Activated CD8-positive, alpha-beta T cell treated with anti-CD3 and anti-CD28 coated beads for 36 hours (primary cell): ENCODE data around the gene GRK3. TPM values are rescaled to one million over a fixed set of nuclear protein-coding genes. Genes with fewer than 3 reads are reported as not detected.

Experiments
- ATAC-seq: fragments of 200-7000 bp; cut with Tn5 transposase; one replicate; pipeline ENCODE4 v1.10.0; 2021; ENCODE audit warnings: mild to moderate bottlenecking, moderate library complexity
- CTCF ChIA-PET: fragments of 350-600 bp; sonication (Branson Sonifier 250); formaldehyde crosslinking; loops from one replicate; lab custom pipeline; 2021; ENCODE audit warnings: antibody characterized with exemption; lab: Charles Lee
- POLR2A ChIA-PET: fragments of 350-600 bp; sonication (Branson Sonifier 250); formaldehyde crosslinking; loops from one replicate; lab custom pipeline; 2021; ENCODE audit warnings: antibody characterized with exemption; lab: Charles Lee
- DNase-seq: peaks from one replicate; pipeline ENCODE4 v3.0.0-alpha.2; 2020
- H3K27ac Mint-ChIP-seq: one replicate; pipeline ENCODE4 v1.8.0; 2021; ENCODE audit warnings: mild to moderate bottlenecking, mixed read lengths
- H3K27me3 Mint-ChIP-seq: one replicate; pipeline ENCODE4 v1.8.0; 2021; ENCODE audit warnings: mixed read lengths
- H3K36me3 Mint-ChIP-seq: one replicate; pipeline ENCODE4 v1.8.0; 2021; ENCODE audit warnings: low read depth, mixed read lengths
- H3K4me1 Mint-ChIP-seq: one replicate; pipeline ENCODE4 v1.8.0; 2021; ENCODE audit warnings: low read depth, mixed read lengths
- H3K4me3 Mint-ChIP-seq: one replicate; pipeline ENCODE4 v1.8.0; 2021; ENCODE audit warnings: mild to moderate bottlenecking, moderate library complexity, mixed read lengths
- H3K9me3 Mint-ChIP-seq: one replicate; pipeline ENCODE4 v1.8.0; 2021; ENCODE audit warnings: mixed read lengths
- CTCF ChIP-seq: fragments of 200-600 bp; IDR thresholded peaks from one replicate; pipeline ENCODE4 v1.8.0; 2022; ENCODE audit warnings: antibody characterized with exemption, mild to moderate bottlenecking
- intact Hi-C: fragments of 100-400 bp; cut with micrococcal nuclease; formaldehyde crosslinking; loops from one replicate; pipeline ENCODE4 v1.10.0; 2022
- total RNA-seq, 2 experiments: library from RNA; stranded (reverse); gene quantifications; one replicate each; pipeline ENCODE4 v1.2.3, GENCODE V29; 2021

Gene GRK3
- total RNA-seq, 2 experiments from 2014 or later: 26.3 to 26.7 TPM

- Mint-ChIP-seq H3K27me3 (no peaks in the 10 kb centered on the region), H3K36me3 (peaks cover 3% of the 10 kb centered on the region), H3K4me3 (no peak overlapping the region), H3K27ac (no peak overlapping the region), H3K4me1 (peaks cover 2% of the 10 kb centered on the region), H3K9me3 (no peaks in the 10 kb centered on the region)
- TF ChIP-seq CTCF: no peak
- ChIA-PET CTCF (interaction anchor here (1.1 kb wide), 1 partner anchor 95 kb away, joined by 3 read pairs; no protein-coding TSS in a partner anchor), POLR2A (no interaction called here)
- ATAC-seq (no peak), DNase-seq (no peak)
- intact Hi-C loops: no loop called here
Observed at GRCh38 chr22:25677631-25678030, 113.2 kb downstream of the GRK3 start.

GRCh38 chr22:25680051-25680450, 115.6 kb downstream of the GRK3 start:
- POLR2A ChIA-PET: no interaction called here
- no peaks in the 10 kb centered on the region for H3K9me3 Mint-ChIP-seq
- peaks cover 1% of the 10 kb centered on the region for H3K36me3 Mint-ChIP-seq
- no peaks in the 10 kb centered on the region for H3K27me3 Mint-ChIP-seq
- no peak overlapping the region for H3K4me3 Mint-ChIP-seq
- CTCF ChIA-PET: no interaction called here
- ATAC-seq: no peak
- no peak for DNase-seq
- no peaks in the 10 kb centered on the region for H3K4me1 Mint-ChIP-seq
- no peak overlapping the region for H3K27ac Mint-ChIP-seq
- intact Hi-C loops: no loop called here
- no peak for TF ChIP-seq CTCF

- Mint-ChIP-seq H3K9me3 (no peaks in the 10 kb centered on the region), H3K27me3 (no peaks in the 10 kb centered on the region), H3K4me1 (no peaks in the 10 kb centered on the region), H3K36me3 (peaks cover 1% of the 10 kb centered on the region), H3K4me3 (no peak overlapping the region), H3K27ac (no peak overlapping the region)
- intact Hi-C loops: no loop called here
- no peak for DNase-seq
- no peak for TF ChIP-seq CTCF
- ChIA-PET CTCF (interaction anchor here (0.6 to 1.5 kb wide), 2 partner anchors 137 to 219 kb away, joined by 3 to 4 read pairs; no protein-coding TSS in a partner anchor), POLR2A (no interaction called here)
- ATAC-seq: no peak
Observed at GRCh38 chr22:25680956-25681355, 116.5 kb downstream of the GRK3 start.

- H3K27me3 Mint-ChIP-seq: no peaks in the 10 kb centered on the region
- ATAC-seq: no peak
- H3K4me1 Mint-ChIP-seq: no peaks in the 10 kb centered on the region
- POLR2A ChIA-PET: interaction anchor here (0.9 kb wide), 1 partner anchor 9 kb away, joined by 3 read pairs; no protein-coding TSS in a partner anchor
- no peak for TF ChIP-seq CTCF
- no peak overlapping the region for H3K4me3 Mint-ChIP-seq
- CTCF ChIA-PET: interaction anchor here (1.2 to 1.5 kb wide), 2 partner anchors 91 to 220 kb away, joined by 4 read pairs; no protein-coding TSS in a partner anchor
- no peak overlapping the region for H3K27ac Mint-ChIP-seq
- no peaks in the 10 kb centered on the region for H3K9me3 Mint-ChIP-seq
- no peak for DNase-seq
- intact Hi-C loops: no loop called here
- H3K36me3 Mint-ChIP-seq: peaks cover 1% of the 10 kb centered on the region
Observed at GRCh38 chr22:25682109-25682508, 117.6 kb downstream of the GRK3 start.

GRCh38 chr22:25688627-25689026, 124.2 kb downstream of the GRK3 start:
- ChIA-PET POLR2A (no interaction called here), CTCF (interaction anchor here (1.0 kb wide), 1 partner anchor 12 kb away, joined by 3 read pairs; no protein-coding TSS in a partner anchor)
- TF ChIP-seq CTCF: no peak
- intact Hi-C loops: no loop called here
- ATAC-seq (no peak), DNase-seq (no peak)
- Mint-ChIP-seq H3K4me3 (no peak overlapping the region), H3K27ac (no peak overlapping the region), H3K27me3 (no peaks in the 10 kb centered on the region), H3K9me3 (no peaks in the 10 kb centered on the region), H3K4me1 (no peaks in the 10 kb centered on the region), H3K36me3 (no peaks in the 10 kb centered on the region)
